ENCODE results near the gene PDE5A.

PDE5A gene

DNA sequence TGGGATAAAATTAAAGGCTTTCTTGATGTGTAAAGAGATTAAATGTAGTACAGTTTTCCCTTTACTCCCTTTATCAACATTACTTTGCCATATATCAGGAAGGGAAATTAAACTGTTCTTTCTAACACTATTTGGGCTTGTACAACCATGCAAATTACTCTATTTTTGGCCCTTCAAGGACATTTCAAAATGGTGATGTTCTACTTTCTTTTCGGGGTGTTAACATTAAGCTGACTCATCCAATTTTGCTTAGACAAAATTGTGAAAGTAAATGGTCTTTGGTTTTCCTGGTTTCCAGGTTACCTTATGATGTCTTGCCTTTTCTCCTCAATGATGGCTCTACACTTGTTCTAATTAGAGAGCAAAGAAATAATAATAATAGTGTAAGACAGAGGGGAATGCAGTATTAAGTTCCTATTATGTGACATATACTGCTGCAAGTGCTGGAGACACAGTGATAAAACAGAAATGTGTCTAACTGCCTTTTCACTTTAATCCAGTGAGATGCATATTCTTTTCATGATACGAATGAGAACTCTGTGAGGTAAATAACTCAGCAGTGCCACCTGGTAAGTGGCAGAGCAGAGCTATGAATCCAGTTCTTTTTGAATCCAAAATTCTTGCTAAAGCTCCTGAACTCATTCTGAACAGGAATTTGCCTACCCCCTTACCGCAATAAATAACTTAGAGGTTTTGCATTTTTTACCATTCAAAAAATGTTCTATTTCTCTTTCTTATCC lies 35.7 kb upstream of the PDE5A start:
- no peak for TF ChIP-seq SIN3A (IDR thresholded peaks at IDR 0.05; ENCODE audit: borderline replicate concordance, insufficient read depth, low read length)
- no peak for TF ChIP-seq TAF1 (IDR thresholded peaks at IDR 0.05; ENCODE audit: borderline replicate concordance, insufficient read depth, low read length)
- no peak for TF ChIP-seq FOXP2 (optimal IDR thresholded peaks at IDR 0.05; ENCODE audit: borderline replicate concordance, extremely low read depth, extremely low read length, insufficient read depth)
- TF ChIP-seq, protein P1, sequence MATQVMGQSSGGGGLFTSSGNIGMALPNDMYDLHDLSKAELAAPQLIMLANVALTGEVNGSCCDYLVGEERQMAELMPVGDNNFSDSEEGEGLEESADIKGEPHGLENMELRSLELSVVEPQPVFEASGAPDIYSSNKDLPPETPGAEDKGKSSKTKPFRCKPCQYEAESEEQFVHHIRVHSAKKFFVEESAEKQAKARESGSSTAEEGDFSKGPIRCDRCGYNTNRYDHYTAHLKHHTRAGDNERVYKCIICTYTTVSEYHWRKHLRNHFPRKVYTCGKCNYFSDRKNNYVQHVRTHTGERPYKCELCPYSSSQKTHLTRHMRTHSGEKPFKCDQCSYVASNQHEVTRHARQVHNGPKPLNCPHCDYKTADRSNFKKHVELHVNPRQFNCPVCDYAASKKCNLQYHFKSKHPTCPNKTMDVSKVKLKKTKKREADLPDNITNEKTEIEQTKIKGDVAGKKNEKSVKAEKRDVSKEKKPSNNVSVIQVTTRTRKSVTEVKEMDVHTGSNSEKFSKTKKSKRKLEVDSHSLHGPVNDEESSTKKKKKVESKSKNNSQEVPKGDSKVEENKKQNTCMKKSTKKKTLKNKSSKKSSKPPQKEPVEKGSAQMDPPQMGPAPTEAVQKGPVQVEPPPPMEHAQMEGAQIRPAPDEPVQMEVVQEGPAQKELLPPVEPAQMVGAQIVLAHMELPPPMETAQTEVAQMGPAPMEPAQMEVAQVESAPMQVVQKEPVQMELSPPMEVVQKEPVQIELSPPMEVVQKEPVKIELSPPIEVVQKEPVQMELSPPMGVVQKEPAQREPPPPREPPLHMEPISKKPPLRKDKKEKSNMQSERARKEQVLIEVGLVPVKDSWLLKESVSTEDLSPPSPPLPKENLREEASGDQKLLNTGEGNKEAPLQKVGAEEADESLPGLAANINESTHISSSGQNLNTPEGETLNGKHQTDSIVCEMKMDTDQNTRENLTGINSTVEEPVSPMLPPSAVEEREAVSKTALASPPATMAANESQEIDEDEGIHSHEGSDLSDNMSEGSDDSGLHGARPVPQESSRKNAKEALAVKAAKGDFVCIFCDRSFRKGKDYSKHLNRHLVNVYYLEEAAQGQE (IDR thresholded peaks at IDR 0.05; ENCODE audit: insufficient read depth in 1 of 2, low read depth in 2 of 2, low read length in 2 of 2), result no peak
- no peak for TF ChIP-seq POLR2AphosphoS5 (IDR thresholded peaks at IDR 0.05; ENCODE audit: low read depth, low read length)

DNA sequence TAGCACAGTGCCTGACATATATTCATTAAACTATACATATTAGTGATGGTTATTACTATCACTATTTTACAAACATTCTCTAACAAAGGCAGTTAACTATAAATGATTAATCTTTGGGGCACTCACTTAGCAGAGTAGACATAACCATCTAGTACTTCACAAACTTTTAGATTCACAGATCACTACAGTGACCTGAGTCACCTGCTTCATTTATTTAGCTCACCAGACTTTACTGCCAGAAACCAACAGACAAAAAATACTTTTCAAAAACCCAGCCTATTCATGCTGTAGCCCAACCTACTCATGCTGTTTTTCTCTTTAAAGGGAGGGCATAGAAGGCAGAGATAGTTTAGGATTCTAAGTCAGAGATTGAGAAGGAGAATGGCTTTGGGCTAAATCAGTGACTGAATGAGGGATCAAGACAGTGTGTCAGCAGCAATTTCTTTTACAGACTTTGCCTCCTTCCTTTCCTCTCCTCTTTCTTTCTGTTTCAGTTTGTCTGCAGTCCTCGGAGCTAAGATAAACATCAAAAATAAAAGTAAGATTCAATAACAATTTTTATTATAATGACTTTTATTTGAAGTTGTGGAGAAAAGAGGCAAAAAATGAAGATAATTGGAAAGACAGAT lies 34.7 kb upstream of the PDE5A start:
- TF ChIP-seq SIN3A (IDR thresholded peaks at IDR 0.05; ENCODE audit: borderline replicate concordance, insufficient read depth, low read length) (no peak), POLR2AphosphoS5 (IDR thresholded peaks at IDR 0.05; ENCODE audit: low read depth, low read length) (no peak), FOXP2 (optimal IDR thresholded peaks at IDR 0.05; ENCODE audit: borderline replicate concordance, extremely low read depth, extremely low read length, insufficient read depth) (no peak), TAF1 (IDR thresholded peaks at IDR 0.05; ENCODE audit: borderline replicate concordance, insufficient read depth, low read length) (no peak)
- TF ChIP-seq, protein P1 (IDR thresholded peaks at IDR 0.05; ENCODE audit: insufficient read depth in 1 of 2, low read depth in 2 of 2, low read length in 2 of 2), result no peak

DNA sequence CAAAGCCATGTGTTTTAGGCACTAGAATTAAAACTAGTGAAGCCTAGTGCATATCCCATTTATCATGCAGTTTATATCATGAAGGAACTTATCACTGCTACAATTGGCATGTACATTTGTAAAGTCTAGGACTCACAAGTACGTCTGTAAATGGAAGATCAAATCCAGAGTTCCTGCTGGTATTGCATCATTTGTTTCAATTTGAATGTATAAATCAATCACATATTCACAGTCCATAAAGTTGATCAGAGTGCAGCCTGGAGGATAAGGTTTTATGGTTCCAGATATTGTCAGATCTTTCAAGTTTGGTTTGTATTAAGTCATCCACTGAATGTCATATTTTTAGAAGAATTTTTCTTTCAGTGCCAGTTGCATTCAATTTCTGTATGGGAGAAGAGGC lies 32.6 kb upstream of the PDE5A start:
- TF ChIP-seq, protein P1 (IDR thresholded peaks at IDR 0.05; ENCODE audit: insufficient read depth in 1 of 2, low read depth in 2 of 2, low read length in 2 of 2), result no peak

DNA sequence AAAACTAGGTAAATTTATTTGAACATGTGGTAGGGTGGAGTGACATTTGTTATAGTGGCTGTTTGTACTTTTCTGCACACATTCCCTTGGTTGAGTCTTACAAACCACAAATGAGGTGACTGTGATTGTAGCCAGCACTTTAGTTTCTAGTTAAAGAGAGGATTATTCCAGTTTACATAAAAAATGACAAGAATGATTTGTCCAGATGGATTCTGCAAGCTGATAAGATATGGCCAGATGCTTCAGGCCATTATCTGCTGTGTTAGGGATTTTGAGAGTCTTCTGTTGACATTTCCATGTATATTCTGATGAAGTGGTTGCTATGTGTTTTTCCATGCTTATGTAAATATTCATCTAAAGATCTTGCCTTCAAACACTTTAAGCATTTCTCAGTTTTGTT lies 31.0 kb upstream of the PDE5A start:
- TF ChIP-seq, protein P1 (IDR thresholded peaks at IDR 0.05; ENCODE audit: insufficient read depth in 1 of 2, low read depth in 2 of 2, low read length in 2 of 2), result no peak
- TF ChIP-seq FOXP2 (optimal IDR thresholded peaks at IDR 0.05; ENCODE audit: borderline replicate concordance, extremely low read depth, extremely low read length, insufficient read depth) (no peak), POLR2AphosphoS5 (IDR thresholded peaks at IDR 0.05; ENCODE audit: low read depth, low read length) (no peak), SIN3A (IDR thresholded peaks at IDR 0.05; ENCODE audit: borderline replicate concordance, insufficient read depth, low read length) (no peak), TAF1 (IDR thresholded peaks at IDR 0.05; ENCODE audit: borderline replicate concordance, insufficient read depth, low read length) (no peak)

All from PFSK-1 (cell line).